Activated naive CD8-positive, alpha-beta T cell treated with anti-CD3 and anti-CD28 coated beads, Interleukin-2, amount 50 U/mL, for 24 hours (primary cell): ENCODE measurements around the gene HOXA5.

Source experiments
- ATAC-seq: fragments of 150-1000 bp; cut with Tn5 transposase; one replicate; pipeline ENCODE4 v1.10.0; 2021
- DNase-seq: peaks from one replicate; pipeline ENCODE4 v3.0.0; 2021
- H3K27ac Mint-ChIP-seq: one replicate; pipeline ENCODE4 v1.8.0; 2021; ENCODE audit warnings: mild to moderate bottlenecking, mixed read lengths
- H3K27me3 Mint-ChIP-seq: one replicate; pipeline ENCODE4 v1.8.0; 2021; ENCODE audit warnings: mixed read lengths
- H3K36me3 Mint-ChIP-seq: one replicate; pipeline ENCODE4 v1.8.0; 2021; ENCODE audit warnings: low read depth, mixed read lengths
- H3K4me1 Mint-ChIP-seq: one replicate; pipeline ENCODE4 v1.8.0; 2021; ENCODE audit warnings: mixed read lengths
- H3K4me3 Mint-ChIP-seq: one replicate; pipeline ENCODE4 v1.8.0; 2021; ENCODE audit warnings: mild to moderate bottlenecking, moderate library complexity, mixed read lengths
- H3K9me3 Mint-ChIP-seq: one replicate; pipeline ENCODE4 v1.8.0; 2021; ENCODE audit warnings: mixed read lengths

Gene HOXA5

GRCh38 chr7:27143023-27143949 lies at the start of gene HOXA5:
Gene HOXA5 (minus strand): TSS chr7:27143681. CDS start chr7:27143607, 74 bp downstream.
- no peaks in the 10 kb centered on the region for H3K36me3 Mint-ChIP-seq
- H3K4me3 Mint-ChIP-seq: no peak within 1 kb of the TSS
- DNase-seq: no peak
- no peaks in the 10 kb centered on the region for H3K9me3 Mint-ChIP-seq
- H3K27me3 Mint-ChIP-seq: peaks cover 47% of the 10 kb centered on the region
- no peak within 1 kb of the TSS for H3K27ac Mint-ChIP-seq
- H3K4me1 Mint-ChIP-seq: peaks cover 5% of the 10 kb centered on the region
- no peak for ATAC-seq

- ATAC-seq: peak; percentile 50
- Mint-ChIP-seq H3K4me1 (peaks cover 20% of the 10 kb centered on the region), H3K4me3 (peak overlapping the region; percentile 43), H3K36me3 (no peaks in the 10 kb centered on the region), H3K9me3 (no peaks in the 10 kb centered on the region), H3K27me3 (peaks cover 88% of the 10 kb centered on the region), H3K27ac (no peak overlapping the region)
- DNase-seq: no peak
Measured at GRCh38 chr7:27192546-27193334, 49.3 kb upstream of the HOXA5 start.

- H3K4me3 Mint-ChIP-seq: no peak overlapping the region
- H3K36me3 Mint-ChIP-seq: no peaks in the 10 kb centered on the region
- no peak for ATAC-seq
- no peak for DNase-seq
- H3K27me3 Mint-ChIP-seq: peaks cover 88% of the 10 kb centered on the region
- peaks cover 23% of the 10 kb centered on the region for H3K4me1 Mint-ChIP-seq
- no peak overlapping the region for H3K27ac Mint-ChIP-seq
- H3K9me3 Mint-ChIP-seq: no peaks in the 10 kb centered on the region
Measured at GRCh38 chr7:27191833-27192545, 48.5 kb upstream of the HOXA5 start.

- H3K27me3 Mint-ChIP-seq: peaks cover 86% of the 10 kb centered on the region
- no peaks in the 10 kb centered on the region for H3K9me3 Mint-ChIP-seq
- H3K27ac Mint-ChIP-seq: peak overlapping the region; percentile 39
- H3K4me3 Mint-ChIP-seq: no peak overlapping the region
- H3K4me1 Mint-ChIP-seq: peaks cover 25% of the 10 kb centered on the region
- ATAC-seq (no peak), DNase-seq (no peak)
- no peaks in the 10 kb centered on the region for H3K36me3 Mint-ChIP-seq
Measured at GRCh38 chr7:27191161-27191731, 47.8 kb upstream of the HOXA5 start.

GRCh38 chr7:27189997-27190748 lies 46.7 kb upstream of the HOXA5 start:
- Mint-ChIP-seq H3K4me1 (peaks cover 33% of the 10 kb centered on the region), H3K9me3 (no peaks in the 10 kb centered on the region), H3K27me3 (peaks cover 89% of the 10 kb centered on the region), H3K36me3 (no peaks in the 10 kb centered on the region), H3K27ac (no peak overlapping the region), H3K4me3 (no peak overlapping the region)
- no peak for DNase-seq
- ATAC-seq: no peak

GRCh38 chr7:27189295-27189996 lies 46.0 kb upstream of the HOXA5 start:
- H3K36me3 Mint-ChIP-seq: no peaks in the 10 kb centered on the region
- H3K4me1 Mint-ChIP-seq: peaks cover 40% of the 10 kb centered on the region
- no peak for DNase-seq
- no peak for ATAC-seq
- H3K9me3 Mint-ChIP-seq: no peaks in the 10 kb centered on the region
- H3K4me3 Mint-ChIP-seq: no peak overlapping the region
- peaks cover 89% of the 10 kb centered on the region for H3K27me3 Mint-ChIP-seq
- H3K27ac Mint-ChIP-seq: no peak overlapping the region

GRCh38 chr7:27188386-27189294 lies 45.2 kb upstream of the HOXA5 start:
- no peak for ATAC-seq
- Mint-ChIP-seq H3K9me3 (no peaks in the 10 kb centered on the region), H3K36me3 (no peaks in the 10 kb centered on the region), H3K4me1 (peaks cover 43% of the 10 kb centered on the region), H3K4me3 (peak overlapping the region; percentile 63), H3K27ac (no peak overlapping the region), H3K27me3 (peaks cover 88% of the 10 kb centered on the region)
- DNase-seq: no peak

- Mint-ChIP-seq H3K27ac (no peak overlapping the region), H3K36me3 (no peaks in the 10 kb centered on the region)
Measured at GRCh38 chr7:27187475-27188385, 44.2 kb upstream of the HOXA5 start.

GRCh38 chr7:27186668-27187474 lies 43.4 kb upstream of the HOXA5 start:
- no peak for ATAC-seq
- Mint-ChIP-seq H3K4me1 (peaks cover 39% of the 10 kb centered on the region), H3K27me3 (peaks cover 88% of the 10 kb centered on the region), H3K9me3 (no peaks in the 10 kb centered on the region), H3K4me3 (no peak overlapping the region), H3K36me3 (no peaks in the 10 kb centered on the region), H3K27ac (no peak overlapping the region)
- DNase-seq: peak; percentile 0

More at GRCh38 chr7:27187475-27188385, 44.2 kb upstream of the HOXA5 start:
- ATAC-seq (no peak), DNase-seq (peak; percentile 2)
- no peaks in the 10 kb centered on the region for H3K9me3 Mint-ChIP-seq
- H3K4me3 Mint-ChIP-seq: peak overlapping the region; percentile 63
- peaks cover 40% of the 10 kb centered on the region for H3K4me1 Mint-ChIP-seq
- H3K27me3 Mint-ChIP-seq: peaks cover 88% of the 10 kb centered on the region

- peak overlapping the region; percentile 9 for H3K27ac Mint-ChIP-seq
- no peak for DNase-seq
- H3K9me3 Mint-ChIP-seq: no peaks in the 10 kb centered on the region
- peak overlapping the region; percentile 69 for H3K4me3 Mint-ChIP-seq
- no peak for ATAC-seq
- peaks cover 39% of the 10 kb centered on the region for H3K4me1 Mint-ChIP-seq
- peaks cover 88% of the 10 kb centered on the region for H3K27me3 Mint-ChIP-seq
- H3K36me3 Mint-ChIP-seq: no peaks in the 10 kb centered on the region
Measured at GRCh38 chr7:27185854-27186667, 42.6 kb upstream of the HOXA5 start.
